OCI-LY3 (cell line): Measurements from ENCODE around the gene SPATA31A3.
"Not testable (repeated sequence)": the region's sequence is repeated elsewhere in the genome, so short reads cannot be mapped to it uniquely, and the experiment has no call there.

Source experiments
- EZH2phosphoT487 ChIP-seq: fragments of 200-600 bp; shearing (Covaris generic); IDR thresholded peaks from 2 replicates; pipeline ENCODE4 v1.6.1; 2018; ENCODE audit warnings: antibody characterized with exemption, mixed run types, low read depth
- TF ChIP-seq, protein P1 (sequence below): fragments of 200-600, 300-600 bp; sonication (generic); IDR thresholded peaks from 2 replicates; pipeline ENCODE4 v1.5.1; 2014; ENCODE audit warnings: antibody characterized with exemption, low read length, low read depth

DNA sequence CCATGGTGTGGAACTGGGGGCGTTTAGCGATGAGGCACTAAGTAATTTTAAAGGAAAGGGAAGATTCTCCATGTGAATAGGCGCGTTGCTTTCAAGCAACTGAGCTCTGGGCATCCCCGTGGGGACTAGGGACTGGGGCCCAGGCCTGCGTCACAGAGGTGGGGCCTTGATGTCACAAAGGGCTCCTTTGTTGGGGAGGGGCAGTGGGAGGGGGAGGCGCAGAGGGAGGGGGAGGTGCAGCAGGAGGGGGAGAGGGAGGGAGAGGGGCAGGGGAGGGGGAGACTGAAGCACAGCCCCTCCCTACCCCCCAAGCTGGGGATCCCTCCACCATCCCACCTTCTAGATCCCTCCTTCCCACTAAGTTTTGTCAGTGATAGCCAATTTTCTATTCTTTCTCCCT lies at the start of gene SPATA31A3:
- TF ChIP-seq, protein P1, sequence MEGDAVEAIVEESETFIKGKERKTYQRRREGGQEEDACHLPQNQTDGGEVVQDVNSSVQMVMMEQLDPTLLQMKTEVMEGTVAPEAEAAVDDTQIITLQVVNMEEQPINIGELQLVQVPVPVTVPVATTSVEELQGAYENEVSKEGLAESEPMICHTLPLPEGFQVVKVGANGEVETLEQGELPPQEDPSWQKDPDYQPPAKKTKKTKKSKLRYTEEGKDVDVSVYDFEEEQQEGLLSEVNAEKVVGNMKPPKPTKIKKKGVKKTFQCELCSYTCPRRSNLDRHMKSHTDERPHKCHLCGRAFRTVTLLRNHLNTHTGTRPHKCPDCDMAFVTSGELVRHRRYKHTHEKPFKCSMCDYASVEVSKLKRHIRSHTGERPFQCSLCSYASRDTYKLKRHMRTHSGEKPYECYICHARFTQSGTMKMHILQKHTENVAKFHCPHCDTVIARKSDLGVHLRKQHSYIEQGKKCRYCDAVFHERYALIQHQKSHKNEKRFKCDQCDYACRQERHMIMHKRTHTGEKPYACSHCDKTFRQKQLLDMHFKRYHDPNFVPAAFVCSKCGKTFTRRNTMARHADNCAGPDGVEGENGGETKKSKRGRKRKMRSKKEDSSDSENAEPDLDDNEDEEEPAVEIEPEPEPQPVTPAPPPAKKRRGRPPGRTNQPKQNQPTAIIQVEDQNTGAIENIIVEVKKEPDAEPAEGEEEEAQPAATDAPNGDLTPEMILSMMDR, result not testable (repeated sequence)
- not testable (repeated sequence) for TF ChIP-seq EZH2phosphoT487
